Stimulated activated naive CD8-positive, alpha-beta T cell treated with anti-CD3 and anti-CD28 coated beads, Interleukin-15, Interleukin-2, amounts not matched to agents 100 U/mL and 50 U/mL, for 24 hours (primary cell): ENCODE measurements around the gene ENDOG.

Experiments used
- ATAC-seq: fragments of 150-1000 bp; cut with Tn5 transposase; one replicate; pipeline ENCODE4 v1.10.0; 2021
- DNase-seq: peaks from one replicate; pipeline ENCODE4 v3.0.0; 2021

The ENDOG gene

DNA sequence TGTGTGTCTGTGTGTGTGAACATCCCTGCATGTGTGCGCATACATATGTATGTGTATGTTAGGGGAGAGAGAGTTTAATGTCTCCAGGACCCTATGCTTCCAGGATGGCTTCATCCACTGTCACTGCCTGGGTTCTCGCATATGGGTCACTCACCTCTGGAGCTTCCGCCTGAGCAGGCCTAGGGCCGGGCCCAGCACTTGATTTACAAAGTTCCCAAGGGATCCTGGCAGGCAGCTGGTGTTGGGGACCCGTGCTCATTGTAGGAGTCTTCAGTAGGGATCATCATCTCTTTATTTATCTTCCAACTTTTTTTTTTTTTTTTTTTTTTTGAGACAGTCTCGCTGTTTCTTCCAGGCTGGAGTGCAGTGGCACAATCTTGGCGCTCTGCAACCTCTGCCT is 18.2 kb upstream of the ENDOG start:
- ATAC-seq = no peak

DNA sequence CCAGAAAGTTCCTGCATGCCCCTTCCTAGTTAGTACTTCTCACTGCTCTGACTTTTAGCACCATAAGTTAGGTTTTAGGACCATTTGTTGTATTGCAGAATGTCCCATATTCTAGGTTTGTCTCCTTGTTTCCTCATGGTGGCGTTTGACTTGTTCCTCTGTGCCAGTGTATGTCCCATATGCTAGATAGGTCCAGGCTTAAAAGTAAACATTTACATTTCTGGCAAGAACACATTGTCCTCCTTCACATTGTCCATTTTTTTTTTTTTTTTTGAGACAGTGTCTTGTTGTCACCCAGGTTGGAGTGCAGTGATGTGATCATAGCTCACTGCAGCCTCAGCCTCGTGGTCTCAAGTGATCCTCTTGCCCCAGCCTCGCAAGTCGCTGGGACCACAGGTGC is 15.8 kb upstream of the ENDOG start:
- no peak for DNase-seq
- ATAC-seq = no peak

More for the DNA sequence above, 18.2 kb upstream of the ENDOG start:
- DNase-seq = no peak

DNA sequence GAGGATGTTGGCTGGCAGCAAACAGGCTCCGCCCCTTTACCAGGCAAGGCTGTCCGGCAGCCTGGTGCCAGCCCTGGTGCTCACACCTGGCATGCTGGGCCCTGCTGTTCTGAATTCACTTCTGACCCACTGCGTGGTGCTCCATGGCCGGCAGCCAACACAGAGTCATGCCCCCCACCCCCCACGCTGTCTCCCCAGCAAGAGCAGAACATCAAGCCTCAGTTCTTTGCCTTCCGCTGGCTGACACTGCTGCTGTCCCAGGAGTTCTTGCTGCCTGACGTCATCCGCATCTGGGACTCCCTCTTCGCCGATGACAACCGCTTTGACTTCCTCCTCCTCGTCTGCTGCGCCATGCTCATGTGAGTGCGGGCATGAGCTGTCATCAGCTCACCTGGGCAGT is 12.6 kb upstream of the ENDOG start:
- DNase-seq = no peak
- ATAC-seq = no peak

DNA sequence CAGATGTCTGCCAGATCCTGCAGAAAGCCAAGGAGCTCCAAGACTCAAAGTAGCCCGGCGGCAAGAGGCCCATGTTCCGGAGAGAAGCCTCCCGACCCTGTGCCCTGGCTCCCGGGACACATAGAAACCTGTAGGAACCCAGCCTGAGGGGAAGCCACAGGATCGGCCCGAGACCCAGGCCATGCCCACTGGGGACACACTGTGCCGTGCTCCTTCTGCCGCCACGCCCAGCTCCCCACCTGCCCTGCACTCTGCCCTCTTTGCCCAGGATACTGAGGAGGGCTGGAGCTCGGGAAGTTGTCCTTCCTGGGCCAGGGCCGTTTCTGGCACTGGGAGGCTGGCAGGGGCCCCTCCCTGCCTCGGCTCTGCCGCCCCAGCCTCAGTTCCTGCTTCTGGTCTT is 10.5 kb upstream of the ENDOG start:
- ATAC-seq (no peak), DNase-seq (no peak)

DNA sequence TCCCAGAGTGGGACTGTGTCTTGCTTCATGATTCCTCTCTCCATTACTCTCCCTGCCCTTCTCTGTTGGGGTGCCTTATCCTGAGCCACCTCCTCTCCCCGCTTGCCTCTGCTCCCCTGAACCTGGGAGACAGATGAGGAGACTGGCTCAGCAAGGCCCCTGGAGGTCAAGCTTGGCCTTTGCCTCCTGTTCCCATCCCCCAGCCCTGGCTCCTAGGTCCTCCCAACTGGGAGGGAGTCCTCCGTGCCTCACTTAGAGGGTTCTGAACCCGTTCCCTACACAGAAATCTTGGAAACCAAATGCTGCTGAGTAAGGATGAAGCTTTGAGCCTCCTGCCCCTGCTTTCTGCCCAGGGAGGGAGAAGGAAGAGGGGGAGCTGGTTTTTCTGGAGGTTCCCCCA is 9.8 kb upstream of the ENDOG start:
- DNase-seq = no peak
- no peak for ATAC-seq

DNA sequence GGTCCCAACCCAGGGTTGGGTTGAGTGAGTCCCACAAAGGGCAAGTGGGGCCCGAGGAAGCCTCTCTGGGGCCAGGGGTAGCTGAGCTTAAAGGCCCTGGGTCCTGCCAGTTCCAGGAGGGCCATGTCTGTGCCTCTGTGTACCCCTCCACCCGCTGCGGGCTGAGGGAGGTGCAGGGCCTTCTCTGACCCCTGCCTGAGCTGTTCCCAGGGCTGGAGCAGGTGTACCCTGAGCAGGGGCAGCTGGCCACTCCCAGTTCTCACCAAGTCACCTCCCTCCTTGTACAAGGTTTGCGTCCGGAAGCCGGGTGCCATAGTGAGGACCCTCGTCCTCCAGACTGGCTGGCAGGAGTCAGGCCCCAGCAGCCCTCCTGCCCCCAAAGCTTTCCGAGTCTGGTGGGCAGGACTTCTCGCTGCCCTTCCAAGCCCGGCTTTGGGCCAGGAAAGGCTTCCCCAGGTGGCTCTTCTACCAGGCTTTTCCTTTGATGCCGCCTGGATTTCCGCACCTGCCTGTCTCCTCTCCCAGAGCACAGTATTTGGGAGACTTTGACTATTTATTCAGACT is 9.2 kb upstream of the ENDOG start:
- ATAC-seq (no peak), DNase-seq (no peak)

DNA sequence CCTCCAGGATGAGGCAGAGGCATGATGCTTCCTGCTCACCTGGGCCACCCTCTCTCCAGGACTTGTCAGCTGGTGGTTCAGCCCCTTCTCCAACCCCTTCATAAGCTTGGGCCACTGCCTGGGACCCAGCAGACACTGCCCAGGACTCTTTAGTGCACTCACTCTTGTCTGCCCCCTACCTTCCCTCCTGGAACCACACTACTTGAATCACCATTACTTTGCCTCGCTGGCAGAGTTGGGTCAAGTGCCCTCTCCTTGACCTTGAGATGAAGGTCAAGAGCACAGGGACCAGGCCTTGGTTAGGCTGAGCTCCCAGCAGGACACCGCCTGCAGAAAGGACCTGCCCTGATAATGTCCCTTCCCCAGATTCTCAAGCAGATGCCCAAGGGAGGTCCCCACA is 8.5 kb upstream of the ENDOG start:
- ATAC-seq = no peak
- DNase-seq = no peak

DNA sequence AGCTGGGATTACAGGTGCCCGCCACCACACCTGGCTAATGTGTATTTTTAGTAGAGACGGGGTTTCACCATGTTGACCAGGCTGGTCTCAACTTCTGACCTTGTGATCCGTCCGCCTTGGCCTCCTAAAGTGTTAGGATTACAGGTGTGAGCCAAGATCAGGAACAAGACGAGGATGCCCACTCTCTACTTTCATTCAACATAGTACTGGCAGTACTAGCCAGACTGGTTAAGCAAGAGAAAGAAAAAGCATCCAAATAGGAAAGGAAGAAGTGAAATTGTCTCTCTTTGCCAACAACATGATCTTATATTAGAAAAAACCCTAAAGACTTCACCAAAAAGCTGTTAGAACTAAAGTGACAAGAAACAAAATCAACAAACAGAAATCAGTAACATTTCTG is 7.4 kb upstream of the ENDOG start:
- DNase-seq = no peak
- no peak for ATAC-seq

DNA sequence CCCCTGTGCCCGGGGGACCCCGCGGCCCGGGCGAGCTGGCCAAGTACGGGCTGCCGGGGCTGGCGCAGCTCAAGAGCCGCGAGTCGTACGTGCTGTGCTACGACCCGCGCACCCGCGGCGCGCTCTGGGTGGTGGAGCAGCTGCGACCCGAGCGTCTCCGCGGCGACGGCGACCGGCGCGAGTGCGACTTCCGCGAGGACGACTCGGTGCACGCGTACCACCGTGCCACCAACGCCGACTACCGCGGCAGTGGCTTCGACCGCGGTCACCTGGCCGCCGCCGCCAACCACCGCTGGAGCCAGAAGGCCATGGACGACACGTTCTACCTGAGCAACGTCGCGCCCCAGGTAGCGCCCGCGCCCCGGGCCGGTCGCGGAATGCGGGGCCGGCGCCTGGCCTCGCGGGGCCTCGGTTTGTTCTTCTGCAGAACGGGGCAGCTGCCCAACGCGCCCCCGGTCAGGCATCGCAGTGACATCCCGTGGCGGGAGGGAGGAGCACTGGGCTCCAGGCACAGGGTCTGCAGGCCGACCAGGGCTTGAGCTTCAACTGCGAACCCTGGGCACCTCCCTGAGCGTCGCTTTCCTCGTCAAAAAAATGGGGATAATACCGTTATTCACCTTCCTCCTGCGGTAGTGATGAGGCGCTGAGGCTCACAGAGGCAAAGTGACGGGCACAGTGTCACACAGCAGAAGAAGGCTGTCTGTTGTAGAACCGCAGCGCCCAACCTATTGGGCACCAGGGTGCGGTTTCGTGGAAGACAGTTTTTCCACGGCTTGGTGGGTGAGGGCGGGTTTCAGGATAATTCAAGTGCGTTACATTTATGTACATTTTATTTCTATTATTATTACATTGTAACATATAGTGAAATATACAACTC is 777 bp downstream of the ENDOG start:
- ATAC-seq (peak; percentile 41), DNase-seq (peak; percentile 62)

DNA sequence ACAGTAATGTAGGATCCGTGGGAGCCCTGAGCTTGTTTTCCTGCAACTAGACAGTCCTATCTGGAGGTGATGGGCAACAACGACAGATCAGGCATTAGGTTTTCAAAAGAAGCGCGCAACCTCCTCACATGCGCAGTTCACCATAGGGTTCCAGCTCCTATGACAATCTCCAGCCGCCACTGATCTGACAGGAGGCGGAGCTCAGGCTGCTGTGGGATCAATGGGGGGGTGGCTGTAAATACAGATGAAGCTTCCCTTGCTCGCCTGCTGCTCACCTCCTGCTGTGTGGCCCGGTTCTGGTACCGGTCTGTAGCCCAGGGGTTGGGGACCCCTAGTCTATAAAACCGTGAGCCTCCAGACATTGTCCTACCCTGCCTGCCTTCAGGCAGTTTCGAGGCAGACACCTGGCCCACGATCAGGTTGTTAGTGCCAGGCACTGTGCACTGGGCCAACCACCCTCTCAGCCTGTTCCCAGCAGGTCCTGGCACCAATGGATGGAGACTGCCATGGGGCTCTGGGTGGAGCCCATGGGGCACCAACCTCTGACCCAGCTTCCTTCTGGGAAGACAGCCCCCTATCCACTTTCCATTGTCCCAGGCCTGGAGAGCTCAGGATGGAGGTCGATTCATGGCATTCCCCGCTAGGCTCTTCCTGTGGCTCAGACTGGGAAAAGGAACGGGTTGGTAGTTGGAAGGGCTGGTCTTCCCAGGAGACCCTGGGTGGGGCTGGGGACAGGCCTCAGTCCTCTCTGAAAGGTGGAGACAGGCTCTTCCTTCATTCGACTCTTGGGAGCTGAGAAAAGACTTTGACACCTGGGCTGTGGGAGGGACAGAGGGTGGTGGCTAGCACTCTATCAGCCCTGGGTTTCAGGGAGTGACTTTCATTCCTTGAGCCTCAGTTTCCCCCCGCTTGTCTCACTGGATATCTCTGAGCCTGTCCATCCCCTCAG is 1.7 kb downstream of the ENDOG start:
- DNase-seq = no peak
- ATAC-seq = no peak

DNA sequence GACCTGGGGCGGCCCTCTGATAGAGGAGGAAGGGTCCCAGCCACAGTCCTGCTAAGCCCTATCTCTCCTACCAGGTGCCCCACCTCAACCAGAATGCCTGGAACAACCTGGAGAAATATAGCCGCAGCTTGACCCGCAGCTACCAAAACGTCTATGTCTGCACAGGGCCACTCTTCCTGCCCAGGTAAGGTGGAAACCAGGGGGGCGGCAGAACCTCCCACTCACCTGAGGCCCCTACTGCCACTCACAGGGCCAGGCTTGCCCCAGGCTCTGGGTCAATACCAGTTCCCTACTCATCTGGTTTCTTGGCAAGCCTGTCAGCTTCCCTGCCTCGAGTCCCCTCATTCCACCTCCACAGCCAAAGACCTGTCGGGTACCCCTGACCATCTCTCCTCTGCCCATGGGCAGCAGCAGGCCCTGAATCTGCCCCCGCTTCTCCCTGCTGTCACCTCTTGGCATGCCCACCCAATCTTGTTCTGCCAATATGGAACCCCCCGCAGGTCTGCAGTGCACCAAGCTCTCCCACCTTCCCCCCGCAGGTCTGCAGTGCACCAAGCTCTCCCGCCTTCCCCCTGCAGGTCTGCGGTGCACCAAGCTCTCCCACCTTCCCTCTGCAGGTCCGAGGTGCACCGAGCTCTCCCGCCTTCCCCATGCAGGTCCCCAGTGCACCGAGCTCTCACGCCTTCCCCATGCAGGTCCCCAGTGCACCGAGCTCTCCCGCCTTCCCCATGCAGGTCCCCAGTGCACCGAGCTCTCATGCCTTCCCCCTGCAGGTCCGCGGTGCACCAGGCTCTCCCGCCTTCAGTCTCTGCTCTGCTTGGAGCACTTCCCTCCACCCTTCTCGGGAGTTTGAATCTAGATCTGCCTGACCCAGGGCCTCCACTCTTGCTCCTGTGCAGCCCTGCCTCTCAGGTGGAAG is 2.6 kb downstream of the ENDOG start:
- DNase-seq (no peak), ATAC-seq (no peak)

DNA sequence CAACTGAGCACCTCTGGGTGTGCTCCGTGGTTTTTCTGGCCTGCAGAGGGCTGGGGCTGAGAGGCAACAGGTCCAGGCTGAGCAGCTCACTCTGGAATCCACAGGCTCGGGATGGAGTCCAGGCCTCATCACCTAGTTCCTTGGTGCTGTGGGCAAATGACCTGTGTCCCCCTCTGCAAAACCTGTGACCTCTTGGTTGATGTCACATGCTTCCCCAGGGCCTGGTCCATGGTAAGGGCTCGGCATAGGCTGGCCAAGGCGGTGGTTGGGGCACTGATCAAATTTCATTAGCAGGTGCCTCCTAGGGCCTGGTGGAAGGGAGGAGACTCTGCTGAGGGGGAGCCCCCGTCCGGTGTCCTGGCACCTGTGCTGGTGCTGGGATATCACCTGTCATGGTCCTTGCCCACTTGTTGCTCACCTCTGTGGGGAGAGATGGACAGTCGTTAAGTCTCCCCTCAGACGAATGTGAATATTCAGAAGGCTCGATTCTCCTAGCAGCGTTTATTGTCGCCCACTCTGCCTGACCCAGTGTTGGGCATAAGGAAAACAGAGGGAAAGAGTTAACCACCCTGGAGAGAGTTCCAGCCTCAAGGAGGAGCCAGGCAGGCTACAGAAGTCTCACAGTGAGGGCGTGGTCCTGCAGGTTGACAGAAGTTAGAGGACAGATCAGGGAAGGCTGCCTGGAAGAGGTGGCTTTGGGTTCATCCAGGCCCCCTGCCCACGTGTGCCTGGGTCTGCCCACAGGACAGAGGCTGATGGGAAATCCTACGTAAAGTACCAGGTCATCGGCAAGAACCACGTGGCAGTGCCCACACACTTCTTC is 3.5 kb downstream of the ENDOG start:
- no peak for ATAC-seq

DNA sequence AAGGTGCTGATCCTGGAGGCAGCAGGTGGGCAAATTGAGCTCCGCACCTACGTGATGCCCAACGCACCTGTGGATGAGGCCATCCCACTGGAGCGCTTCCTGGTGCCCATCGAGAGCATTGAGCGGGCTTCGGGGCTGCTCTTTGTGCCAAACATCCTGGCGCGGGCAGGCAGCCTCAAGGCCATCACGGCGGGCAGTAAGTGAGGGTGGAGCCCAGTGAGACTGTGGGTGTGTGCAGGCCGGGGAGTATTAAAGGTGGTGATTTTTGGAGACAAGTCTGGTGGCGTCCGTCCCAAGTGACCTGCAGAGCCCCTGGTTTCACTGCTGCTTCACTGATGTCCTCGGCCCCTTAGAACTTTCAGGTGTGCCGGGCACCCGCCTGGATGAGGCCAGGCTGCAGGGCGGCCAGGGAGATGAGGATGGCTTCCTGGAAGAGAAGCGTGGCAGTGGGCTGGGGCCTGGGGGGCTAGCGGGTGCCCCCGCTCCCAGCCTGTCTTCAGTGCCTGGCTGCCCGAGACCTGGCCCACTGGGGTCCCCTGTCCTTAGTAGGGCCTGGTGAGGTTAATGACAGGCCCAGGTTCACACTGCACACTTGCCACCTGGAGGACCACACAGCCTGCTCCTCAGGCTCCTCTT is 4.2 kb downstream of the ENDOG start:
- ATAC-seq = no peak
- DNase-seq = no peak

More for the DNA sequence above, 3.5 kb downstream of the ENDOG start:
- no peak for DNase-seq

DNA sequence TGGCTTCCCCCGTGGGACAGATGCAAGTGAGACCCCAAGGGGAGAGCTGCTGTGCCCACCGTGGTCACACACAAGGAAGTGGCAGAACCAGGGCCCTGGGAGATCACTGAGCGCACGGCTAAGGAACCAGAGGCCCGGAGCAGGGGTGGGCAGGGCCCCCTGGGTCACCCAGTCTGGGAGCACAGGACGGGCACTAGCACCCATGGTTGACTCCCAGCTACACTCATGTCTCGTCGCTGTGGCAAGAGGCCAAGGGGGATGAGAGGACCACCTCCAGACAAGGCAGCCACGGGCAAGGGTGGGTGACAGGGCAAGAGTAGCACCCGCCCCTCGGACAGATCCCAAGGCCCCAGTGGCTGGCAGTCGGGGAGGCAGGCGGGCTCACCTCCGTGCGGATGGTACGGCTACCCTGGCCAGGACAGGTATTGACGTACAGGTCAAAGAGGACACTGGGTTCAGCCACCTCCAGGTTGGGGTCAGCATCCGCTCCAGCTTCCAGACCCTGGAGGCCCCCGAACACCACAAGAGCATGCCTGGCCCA is 5.1 kb downstream of the ENDOG start:
- ATAC-seq (no peak), DNase-seq (no peak)

DNA sequence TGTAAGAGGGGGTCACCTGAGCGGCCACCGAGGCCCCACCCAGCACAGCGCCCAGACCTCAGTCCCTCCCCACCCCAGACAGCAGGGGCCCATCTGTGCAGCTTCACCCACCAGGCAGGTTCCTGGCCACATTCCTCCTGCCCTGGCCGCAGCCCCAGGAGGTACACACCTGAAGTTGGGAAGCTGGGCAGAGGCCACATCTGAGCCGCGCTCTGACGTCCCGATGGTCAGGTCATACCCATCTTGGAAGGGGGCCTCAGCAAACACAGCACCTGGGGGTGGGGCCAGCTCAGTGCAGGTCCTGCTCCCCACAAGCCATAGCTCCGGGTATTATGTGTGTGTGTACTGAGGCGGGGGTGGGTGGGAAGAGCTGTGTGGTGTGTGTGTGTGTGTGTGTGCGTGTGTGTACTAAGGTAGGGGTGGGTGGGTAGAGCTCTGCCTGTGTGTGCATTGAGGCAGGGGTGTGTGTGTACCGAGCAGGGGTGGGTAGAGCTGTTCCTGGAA is 5.7 kb downstream of the ENDOG start:
- no peak for ATAC-seq

DNA sequence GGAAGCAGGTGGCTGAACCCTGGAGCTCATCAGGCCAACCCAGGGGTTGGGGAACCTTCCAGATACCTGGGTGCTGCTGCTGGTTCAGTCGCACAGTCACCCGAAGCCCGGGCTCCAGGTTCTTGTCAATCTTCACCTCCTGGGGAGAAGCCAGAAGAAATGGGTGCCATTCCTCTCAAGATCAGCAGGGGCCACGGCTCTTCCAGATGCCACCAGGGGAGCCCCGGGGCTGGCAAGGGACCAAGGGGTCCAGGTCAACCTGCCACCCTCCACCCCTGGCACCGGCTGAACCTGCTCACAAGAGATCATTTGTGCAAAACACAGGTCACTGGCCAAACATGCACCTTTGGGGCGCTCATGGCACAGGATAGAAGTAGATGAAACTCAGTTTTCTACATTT is 6.6 kb downstream of the ENDOG start:
- no peak for DNase-seq
- ATAC-seq = no peak

More for the DNA sequence above, 5.7 kb downstream of the ENDOG start:
- no peak for DNase-seq

DNA sequence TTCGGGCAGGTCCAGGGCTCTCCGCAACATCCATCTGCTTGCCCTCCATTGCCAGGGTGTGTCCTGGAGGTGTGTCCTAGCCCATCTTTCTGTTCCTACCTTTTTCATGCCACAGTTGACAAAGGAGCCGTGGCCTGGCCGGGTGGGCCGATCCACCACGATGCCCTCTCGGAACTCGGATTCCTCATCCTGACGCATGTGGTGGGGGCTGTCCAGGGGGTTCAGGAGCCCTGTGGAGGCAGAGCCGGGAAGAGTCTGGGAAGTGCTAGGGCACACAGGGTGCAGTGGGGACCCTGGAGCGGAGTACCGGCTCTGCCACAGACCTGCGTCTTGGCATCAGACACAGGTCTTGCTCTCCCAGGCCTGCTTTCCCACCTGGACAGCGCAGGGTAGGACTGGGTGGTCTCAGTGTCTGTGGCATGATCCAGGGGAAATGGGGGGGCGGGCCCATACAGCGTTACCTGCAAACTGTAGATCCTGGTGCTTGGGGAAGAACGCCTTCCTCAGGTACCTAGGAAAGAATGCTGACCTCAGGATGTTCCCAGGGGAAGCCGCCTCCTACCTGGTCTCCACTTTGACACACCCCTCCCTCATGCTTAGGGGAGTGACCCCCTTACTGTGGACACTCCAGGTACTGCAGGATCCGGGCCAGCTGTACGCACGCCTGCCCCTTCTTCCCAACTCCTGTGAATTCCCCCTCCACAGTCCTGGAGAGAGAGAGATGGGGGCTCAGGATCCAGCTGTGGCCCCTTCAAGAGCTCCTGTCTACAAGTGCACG is 7.8 kb downstream of the ENDOG start:
- ATAC-seq (no peak), DNase-seq (no peak)

DNA sequence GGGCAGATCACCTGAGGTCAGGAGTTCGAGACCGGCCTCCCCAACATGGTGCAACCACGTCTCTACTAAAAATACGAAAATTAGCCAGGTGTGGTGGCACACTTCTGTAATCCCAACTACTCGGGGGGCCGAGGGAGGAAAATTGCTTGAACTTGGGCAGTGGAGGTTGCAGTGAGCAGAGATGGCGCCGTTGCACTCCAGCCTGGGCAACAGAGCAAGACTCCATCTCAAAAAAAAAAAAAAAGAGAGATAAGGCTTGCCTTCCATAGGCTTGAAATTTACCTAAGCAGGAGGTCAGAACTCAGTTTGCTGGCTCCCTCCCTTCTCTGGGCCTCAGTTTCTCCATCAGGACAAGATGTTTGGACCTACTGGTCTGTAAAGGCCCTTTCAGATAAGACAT is 10.0 kb downstream of the ENDOG start:
- DNase-seq (no peak), ATAC-seq (no peak)
